HPDE6-E6E7 (cell line): Measurements from ENCODE around the gene ZC3H13.

Experiments used
- DNase-seq: peaks from one replicate; pipeline ENCODE4 v3.0.0; 2011; ENCODE audit warnings: missing footprints; ENCODE audit errors: extremely low spot score

The ZC3H13 gene

DNA sequence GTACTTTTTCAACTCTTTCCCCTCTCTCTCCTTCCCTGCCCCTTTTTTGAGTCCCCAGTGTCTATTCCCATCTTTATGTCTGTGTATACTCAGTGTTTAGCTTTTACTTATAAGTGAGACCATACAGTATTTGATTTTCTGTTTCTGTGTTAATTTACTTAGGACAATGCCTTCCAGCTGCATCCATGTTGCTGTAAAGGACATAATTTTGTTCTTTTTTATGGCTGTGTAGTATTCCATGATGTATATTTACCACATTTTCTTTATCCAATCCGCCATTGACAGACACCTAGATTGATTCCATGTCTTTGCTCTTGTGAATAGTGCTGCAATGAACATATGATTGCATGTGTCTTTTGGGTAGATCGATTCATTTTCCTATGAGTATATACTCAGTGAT, 10.7 kb upstream of the ZC3H13 start:
- no peak for DNase-seq

DNA sequence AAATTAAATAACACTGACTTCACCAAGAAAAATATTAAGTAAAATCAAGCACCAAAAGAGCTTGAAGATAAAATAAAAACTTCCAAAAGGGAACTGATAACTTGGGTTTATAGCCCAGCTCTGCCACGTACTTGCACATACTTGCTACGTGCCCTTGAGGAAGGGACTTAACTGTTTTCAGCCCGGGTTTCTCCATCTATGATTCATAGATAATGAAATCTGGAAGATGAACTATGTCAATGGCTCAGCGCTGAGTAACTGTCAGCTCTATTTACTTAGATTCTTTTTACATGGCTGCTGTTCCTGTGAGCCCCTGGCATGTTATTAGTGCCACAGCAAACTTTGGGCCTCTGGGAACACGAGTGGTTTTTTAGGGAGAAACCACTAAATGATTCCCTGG, 9.6 kb upstream of the ZC3H13 start:
- DNase-seq: peak; percentile 14

DNA sequence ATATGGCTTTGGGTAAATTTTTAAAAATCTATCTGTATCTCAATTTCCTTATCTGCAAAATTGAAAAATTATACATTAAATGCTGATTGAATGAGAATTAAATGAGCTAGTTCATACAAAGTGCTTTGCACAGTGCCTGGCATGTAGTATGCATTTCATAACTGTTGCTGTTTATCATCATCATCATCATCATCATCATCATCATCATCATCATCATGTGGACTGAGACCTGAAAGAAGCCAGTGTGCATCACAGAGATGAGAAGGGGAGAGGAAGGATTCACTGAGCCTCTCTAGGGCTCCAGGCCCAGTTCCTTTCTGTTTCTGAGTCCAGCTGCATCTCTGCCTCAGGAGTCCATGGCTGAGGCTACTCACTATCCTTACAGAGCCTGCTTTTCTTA, 6.9 kb upstream of the ZC3H13 start:
- DNase-seq: no peak

DNA sequence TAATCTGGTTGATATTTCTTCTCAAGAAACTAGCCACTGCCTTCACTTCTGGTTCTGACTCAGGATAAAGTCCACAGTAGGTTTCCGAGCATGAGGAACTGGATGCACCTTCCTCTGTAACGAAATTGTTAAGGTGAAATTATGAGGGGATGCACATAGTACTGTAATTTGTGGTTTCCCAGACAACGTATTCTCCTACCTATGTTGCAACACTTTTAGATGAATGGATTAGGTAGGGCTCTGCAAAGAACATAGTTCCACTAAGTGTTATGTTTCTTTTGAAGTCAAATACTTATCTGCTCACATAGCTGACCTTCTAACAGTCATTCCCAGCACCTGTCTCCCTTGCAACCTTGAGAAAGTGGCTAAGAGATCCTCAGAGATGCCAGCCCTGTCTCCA, 5.7 kb upstream of the ZC3H13 start:
- DNase-seq: no peak

DNA sequence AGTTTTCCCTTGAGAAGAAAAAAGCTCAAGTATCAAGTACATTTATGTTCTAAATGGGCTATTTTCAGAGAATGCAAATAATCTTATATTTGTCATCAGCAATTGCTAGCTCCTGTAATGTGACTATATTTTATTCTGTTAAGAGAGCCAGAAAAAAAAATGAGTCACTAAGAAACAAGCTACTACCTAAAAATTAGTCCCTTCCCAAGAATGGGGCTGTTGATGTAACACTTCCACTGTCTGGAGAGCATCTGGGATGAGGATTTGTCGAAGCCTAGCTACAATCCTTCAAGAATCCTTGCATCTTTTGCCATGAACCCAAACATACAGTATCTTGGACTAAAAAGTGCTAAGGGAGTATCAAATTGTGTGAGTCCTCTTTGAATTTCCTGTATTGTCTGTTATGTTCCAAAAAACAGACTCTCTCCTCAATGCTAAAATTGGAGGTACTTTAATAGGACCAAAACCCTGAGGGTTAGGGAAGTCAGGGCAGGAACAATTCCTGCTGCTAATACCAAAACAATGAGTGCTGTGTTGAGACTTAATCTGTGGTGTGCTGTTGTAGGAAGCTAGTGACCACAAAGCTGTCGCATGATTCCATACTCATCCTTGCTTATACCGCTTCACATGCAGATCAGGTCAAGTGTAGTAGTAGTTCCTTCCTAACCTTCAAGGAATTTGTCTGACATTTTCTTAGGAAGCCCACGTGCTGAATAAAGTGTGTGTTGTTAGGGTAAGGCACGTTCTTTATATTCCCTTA, 4.9 kb upstream of the ZC3H13 start:
- no peak for DNase-seq

DNA sequence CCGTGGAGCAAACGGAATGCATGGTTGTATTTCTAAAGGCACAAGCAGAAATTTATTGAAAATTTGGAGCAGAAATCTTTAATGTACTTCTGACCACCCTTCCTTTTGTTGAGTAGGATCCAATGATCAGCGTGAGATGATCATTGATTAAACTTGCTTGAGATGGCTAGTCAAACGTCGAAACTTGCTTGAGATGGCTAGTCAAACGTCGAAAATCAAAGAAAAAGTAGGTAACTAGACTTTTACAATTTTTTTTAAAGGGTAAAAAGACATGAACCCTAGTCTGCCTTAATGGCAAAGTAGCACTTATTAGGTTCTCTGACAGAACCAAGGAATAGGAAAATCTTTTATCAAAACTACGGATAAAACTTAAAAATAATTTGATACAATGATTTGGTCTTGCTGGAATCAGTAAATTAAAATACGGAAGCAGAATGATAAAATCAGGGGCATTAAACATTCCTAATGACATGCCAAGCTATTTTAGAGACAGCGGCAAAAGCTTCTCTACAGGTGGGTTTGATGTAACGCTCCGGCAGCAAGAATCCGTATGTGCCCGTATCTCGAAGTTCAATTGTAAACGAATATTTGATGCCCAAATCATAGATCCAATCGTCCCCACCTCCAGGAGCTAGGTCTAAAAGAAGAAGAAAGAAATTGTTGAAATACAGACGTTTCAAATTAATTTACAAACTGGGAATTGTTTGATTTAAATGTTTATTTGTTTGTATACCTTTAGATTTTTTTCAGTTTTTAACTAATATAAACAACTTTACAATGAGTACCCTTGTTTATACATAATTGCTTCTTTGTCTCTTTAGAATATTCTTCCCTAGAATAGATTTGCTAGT, 841 bp upstream of the ZC3H13 start:
- no peak for DNase-seq

DNA sequence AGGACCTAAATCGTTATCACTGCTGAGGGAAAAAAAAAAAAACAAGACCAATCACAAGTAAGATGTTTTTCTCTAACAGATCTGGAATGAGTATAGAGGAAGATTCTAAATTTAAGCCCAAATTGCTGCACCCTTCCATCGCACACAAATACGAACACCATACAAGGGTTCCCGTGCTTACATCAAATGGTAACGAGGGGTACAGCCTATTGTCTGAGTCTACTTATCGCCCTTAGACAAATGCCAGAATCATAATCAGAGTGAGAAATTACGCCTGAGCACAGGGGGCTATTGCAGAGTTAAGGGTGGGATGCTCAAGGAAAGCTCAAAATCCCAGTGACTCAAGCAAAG, 603 bp downstream of the ZC3H13 start:
- DNase-seq: no peak

DNA sequence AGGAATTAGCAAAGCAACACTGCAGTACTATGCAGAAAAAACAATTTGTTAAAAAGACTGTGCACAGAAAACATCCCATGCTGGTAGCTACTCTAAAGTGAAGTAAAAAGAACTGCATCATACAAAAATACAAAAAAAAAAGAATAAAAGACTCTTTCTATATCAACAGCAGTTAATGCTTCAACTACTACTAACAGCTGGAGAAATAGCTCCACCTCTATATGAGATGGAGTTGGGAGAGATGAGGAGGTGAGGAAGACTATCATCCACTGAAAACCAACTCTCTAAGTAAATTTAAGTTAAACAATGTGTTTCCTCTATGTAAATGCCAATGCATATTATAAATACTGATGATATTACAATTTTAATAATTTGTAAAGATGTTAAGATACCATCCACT, 1.8 kb downstream of the ZC3H13 start:
- DNase-seq: no peak

DNA sequence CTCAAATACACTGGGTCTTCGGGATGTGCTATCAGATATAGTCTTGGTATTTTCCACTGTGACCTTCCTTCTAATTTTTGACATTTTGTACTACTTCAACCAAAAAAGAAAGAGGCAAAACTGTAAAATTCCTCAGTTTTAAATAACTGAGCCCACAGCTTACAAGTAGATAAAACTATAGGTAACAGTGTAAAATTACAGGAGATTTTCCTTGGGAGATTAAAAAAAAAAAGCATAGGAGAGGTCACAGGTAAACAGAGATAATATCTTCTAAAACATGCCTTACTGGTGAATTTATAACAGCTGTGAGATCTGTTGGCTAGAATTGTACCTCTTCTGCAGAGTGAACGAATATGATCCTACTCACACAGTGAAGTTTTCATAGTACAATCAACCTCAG, 7.1 kb downstream of the ZC3H13 start:
- DNase-seq: no peak

DNA sequence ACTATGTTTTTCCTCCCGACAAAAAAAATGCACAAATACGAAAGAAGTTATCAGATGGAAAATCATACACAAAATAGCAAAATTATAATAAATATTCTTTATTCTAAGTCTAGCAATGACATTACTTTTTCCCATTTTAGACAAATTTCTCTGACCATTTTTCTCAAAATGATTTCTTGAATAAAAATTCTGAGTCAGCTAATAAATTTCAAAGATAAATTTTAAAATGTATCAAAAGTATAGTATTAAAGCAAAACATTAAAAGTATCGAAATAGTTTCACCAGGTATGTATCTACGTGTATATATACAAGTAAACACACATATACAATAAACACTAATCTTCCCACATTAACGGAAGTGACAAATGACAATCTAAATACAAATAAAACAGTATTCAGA, 8.9 kb downstream of the ZC3H13 start:
- no peak for DNase-seq

DNA sequence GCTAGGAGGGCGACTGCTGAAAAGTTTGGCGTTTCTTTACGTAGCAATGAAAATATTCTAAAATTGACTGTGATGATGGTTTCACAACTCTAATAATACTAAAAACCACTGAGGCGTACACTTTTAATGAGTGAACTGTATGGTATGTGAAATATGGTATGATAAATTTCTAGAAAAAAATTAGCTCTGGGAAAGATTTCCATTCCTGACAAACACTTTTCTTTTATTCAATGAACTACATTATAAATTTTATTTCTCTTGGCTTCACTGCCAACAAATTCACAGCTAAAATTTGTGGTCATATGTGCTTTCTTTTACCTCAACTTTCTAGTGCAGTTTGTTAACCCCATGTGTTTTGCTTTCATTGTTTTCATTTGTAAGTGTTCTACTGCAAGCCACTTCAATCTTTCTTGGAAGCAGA, 11.1 kb downstream of the ZC3H13 start:
- DNase-seq: no peak

DNA sequence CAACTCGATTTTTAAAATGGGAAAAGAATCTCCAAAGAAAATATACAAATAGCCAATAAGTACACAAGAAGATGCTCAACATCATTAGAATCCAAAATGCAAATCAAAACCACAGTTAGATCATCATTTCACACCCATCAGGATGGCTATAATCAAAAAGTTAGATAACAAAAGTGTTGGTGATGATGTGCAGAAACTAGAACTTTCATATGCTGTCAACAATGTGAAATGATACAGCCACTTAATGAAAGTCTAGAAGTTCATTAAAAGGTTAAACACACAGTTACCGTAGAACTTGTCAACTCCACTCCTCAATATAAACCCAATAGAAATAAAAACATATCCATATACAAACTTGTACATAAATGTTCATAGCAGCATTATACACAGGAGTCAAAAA, 11.8 kb downstream of the ZC3H13 start:
- DNase-seq: no peak

DNA sequence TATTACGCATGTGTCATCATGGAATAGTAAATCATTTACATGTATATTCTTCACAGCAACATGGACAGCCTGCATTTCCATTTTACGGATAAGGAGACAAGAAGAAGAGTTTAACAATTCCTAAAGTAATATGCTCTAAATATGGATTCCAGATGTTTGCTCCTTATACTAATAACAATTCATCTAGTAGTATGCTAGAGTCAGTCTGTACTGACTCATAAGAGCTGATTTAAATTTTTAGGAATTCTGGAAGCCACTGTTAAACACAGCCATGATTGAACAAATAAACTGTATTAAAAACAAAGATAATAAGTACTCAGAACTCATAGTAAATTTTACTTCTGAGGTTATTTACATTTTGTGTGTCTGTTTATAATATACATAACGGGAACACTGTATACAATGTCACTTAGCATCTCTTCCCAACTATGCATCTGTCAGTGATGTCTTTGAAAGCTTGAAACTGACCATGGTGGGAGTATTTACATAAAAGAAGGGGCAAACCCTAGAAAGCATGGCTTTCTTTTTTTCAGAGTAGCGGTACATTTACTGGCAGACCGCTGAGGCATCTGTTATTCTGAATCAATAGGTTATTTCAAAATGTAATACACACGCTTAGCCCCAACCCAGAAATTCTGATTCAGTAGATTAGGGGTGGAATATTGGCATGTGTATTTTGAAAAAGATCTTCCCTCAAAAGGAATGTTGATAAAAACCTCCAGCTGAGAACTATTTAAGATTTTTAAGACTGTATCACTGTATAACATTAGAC, 12.9 kb downstream of the ZC3H13 start:
- no peak for DNase-seq

DNA sequence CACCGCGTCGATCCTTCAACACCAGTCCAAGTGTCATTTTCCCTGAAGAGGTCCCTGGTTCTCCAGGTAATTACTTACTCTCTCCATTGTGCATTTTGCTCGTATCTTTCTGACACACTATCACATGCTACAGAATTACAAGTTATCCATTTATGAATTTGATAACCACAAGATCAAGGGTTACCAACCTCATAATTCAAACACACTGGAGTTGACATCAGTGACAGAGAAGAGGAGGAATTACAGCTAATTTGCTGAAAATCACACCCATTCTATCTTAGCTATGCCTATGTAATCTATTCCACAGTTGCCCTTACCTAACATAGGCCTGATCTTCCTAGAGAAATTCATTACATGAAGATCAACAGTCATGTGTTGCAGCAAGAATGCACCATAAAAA, 14.2 kb downstream of the ZC3H13 start:
- DNase-seq: no peak

DNA sequence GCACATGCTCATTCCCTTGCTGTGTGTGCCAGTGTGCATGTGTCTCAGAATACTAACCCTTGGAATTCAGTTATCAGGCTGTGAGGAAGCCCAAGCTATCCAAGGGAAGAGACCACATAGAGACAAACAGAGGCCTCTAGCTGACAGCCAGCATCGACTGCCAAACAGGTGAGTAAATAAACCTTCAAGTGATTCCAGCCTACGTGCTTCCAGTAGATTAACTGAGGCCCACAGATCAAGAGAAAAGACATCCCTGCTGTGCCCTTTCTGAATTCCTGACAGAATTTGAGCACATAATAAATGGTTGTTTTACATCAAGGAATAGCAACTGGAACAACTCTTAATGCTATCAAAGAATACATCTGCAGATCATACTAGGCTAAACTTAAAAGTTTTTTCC, 17.5 kb downstream of the ZC3H13 start:
- DNase-seq: no peak

DNA sequence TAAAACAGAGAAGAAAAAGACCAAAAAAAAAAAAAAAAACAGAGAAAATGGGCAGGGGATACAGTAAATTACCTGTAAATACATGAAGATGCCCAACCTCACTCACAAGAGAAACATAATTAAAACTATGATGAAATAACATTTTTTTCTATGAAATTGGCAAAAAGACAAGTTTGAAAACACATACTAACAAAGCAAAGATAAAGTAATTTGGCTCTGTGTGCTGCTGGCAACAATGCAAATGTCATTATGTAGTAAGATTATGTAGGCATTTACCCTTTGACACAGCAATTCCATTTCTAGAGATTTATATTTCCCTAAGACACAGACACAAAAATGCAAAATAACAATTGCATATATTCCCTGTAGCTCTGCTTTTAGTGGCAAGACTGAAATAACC, 20.2 kb downstream of the ZC3H13 start:
- DNase-seq: no peak

DNA sequence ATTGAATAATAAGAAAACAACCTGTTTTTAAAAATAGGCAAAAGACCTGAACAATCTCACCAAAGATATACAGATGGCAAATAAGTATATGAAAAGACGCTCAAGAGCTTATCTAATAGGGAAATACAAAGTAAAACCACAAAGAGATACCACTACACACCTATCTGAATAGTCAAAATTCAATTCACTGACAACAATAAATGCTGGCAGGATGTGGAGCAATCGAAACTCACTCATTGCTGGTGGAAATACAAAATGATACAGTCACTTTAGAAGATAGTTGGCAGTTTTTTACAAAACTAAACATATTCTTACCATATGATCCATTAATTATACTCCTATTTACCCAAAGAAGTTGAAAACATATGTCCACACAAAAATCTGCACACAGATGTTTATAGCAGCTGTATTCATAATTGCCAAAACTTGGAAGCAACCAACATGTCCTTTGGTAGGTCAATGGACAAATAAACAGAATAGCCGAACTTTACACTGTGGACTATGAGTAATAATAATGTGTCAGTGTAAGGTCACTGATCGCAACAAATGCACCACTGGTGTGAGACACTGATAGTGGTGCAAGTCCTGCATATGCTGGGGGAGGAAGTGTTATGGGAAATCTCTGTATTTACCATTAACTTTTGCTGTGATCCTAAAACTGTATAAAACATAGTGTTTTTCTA, 20.8 kb downstream of the ZC3H13 start:
- DNase-seq: no peak

DNA sequence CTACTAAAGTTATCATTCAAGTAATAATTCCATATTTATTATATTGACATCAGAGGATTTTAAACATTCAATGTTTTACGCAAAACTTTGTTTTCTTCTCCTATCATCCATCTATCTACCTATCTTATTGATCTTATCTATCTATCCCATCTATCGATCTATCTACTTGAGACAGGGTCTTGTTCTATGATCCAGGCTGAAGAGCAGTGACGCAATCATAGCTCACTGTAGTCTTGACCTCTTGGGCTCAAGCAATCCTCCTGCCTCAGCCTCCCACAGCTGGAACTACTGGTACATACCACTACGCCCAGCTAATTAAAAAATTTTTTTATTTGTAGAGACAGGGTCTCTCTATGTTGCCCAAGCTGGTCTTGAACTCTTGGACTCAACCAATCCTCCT, 27.4 kb downstream of the ZC3H13 start:
- no peak for DNase-seq

DNA sequence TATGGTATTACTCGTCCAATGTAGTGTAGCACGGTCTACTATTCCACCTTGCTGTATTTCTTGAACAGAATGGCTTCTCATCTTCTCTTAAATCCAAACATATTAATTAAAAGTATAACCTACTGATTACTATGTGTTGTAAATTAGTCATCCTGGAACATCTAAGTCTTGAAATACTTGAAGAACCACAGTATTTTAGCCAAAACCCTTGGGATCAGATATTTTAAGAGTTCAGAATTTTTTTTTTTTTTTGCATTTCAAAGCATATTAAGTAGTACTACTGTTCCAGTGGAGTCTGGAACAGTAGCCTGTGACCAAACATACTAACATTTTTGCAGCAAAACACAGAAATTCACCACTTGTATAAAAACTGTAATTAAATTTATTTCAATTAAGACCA, 30.1 kb downstream of the ZC3H13 start:
- DNase-seq: no peak

DNA sequence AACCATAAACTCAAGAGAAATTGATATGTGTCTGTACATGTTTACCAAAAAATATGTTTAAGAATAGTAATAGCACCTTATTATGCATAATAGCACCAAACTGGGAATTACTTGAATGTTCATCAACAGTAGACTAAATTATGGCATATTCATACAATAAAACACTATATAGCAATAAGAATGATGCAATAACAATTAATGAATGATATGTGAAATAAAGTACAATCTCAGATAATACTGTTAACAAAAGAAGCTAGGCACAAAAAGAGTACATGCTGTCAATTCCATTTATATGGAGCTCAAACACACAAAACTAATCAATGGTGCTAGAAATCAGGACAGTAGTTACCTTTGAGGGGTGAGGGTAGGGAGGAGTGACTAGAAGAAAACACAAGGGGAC, 36.3 kb downstream of the ZC3H13 start:
- DNase-seq: no peak

DNA sequence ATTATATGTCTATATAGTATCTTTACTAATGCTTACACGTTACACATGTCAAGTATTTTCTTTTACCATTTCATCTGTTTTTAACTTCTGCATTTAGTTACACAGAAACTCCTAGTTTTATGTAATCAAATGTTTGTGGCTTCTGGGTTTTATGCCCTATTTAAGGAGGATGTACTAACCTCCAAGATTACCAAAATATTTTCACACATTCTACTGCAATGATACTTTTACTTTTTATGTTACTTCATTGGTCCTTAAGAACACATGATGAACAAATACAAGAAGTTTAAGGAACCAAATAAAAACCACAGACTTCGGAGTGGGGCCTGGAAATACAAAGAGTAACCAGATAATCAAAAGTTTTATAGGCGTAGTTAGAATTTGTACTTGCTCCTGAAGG, 37.2 kb downstream of the ZC3H13 start:
- no peak for DNase-seq

DNA sequence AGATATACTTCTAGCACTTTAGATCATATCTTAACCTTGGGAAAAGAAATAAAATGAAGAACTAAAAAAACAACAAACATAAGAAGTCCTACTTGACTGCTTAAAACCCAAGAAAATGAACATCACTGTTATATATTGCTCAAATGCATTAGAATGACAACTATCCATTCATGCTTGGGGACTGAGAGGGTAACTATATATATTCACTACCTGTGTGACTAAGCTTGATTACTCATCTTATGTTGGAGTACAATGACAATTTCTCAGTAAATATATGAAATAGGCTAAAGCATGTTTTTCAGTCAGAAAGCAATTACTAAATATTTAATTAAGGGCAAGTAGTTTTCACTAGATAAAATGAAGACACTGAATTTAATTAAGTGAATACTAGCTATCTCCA, 40.1 kb downstream of the ZC3H13 start:
- no peak for DNase-seq
